GM04503 (cell line): Measurements from ENCODE around the gene PVRIG.
"Not testable (repeated sequence)": the region's sequence is repeated elsewhere in the genome, so short reads cannot be mapped to it uniquely, and the experiment has no call there.

Experiments
- DNase-seq: peaks from one replicate; pipeline ENCODE4 v3.0.0-alpha.2; 2012; ENCODE audit warnings: low read depth

PVRIG gene

DNA sequence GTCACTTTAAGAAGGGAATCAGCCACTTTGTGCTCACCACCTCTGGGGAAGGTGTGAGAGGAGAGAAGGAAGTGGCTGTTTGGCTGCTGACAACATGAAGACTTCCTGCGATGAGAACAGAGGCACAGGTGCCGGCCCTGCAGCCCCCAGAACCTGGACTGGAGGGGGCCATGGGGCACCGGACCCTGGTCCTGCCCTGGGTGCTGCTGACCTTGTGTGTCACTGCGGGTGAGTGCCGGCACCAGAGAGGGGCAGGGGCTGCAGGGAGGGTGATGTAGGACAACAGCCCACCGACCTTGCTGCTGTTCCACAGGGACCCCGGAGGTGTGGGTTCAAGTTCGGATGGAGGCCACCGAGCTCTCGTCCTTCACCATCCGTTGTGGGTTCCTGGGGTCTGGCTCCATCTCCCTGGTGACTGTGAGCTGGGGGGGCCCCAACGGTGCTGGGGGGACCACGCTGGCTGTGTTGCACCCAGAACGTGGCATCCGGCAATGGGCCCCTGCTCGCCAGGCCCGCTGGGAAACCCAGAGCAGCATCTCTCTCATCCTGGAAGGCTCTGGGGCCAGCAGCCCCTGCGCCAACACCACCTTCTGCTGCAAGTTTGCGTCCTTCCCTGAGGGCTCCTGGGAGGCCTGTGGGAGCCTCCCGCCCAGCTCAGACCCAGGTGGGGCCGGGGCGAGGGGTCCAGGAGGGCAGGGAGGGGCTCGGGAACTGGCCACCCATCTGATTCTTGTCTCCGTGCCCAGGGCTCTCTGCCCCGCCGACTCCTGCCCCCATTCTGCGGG lies at the start of gene PVRIG:
PVRIG (plus strand) TSS at position 149 of the 785 bp plus-strand sequence; CDS start at position 171, 22 bp downstream.
- not testable (repeated sequence) for DNase-seq

DNA sequence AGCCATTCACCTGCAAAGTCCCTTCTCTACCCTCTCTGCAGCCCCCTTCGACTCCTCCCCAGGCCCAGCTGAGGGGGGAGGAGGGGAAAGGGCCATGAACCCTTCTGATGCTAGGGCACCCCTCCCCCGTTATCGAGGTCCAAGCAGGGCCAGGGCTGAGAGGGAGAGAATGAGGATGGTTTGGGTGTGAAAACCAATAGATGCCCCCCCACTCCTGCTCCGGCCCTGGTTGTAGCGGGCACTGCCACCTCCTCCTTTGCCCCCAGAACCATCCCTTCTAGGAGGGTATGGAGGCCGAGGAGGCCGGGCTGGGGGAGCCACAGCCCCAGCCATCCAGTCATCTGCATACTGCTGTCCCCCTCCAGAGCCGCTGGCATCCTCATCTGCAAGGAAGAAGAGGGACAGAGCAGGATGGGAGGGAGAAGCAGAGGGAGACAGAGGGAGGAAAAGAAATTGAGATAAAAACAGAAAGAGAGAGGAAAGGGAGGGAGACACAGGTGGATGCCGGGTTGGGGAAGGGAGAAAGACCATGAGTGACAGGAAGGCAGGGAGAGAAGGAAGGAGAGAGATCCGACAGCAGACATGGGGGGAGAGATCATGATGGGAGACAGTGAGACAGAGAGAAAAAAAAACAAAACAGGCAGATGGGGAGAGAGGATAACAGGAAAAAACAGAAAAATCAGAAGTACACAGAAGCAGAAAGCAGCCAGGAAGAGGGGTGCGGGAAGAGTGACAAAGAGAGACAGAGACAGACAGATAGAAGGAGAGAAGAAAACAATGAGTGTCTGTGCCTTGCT lies 49.5 kb upstream of the PVRIG start:
- DNase-seq = no peak

DNA sequence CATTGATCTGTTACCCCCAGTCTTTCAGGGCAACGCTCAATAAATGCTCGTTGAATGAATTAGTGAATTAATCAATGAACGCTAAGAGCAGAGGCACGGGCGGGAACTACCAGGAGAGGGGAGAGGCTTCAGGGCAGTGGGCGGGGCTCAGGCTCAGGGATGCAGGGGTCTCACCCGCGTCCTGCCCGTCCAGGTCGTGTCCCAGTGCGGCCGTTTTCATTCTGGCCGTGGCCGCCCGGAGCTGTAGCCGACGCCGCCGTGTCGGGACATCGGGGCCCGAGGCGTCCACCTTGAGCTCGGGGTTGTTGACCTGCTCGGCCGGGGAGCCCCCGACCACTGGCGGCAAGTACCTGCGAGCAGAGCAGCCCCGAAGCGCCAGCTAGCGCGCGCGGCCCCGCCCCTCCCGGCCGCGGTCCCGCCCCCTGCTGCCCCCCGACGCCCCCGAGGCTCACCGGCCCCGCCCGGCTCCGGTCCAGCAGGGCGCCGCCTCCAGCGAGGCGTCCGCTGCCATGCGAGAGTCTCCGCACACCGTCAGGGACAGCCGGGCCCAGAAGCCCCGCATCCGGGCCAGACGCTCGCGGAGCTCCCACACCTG lies 48.6 kb upstream of the PVRIG start:
- no peak for DNase-seq

DNA sequence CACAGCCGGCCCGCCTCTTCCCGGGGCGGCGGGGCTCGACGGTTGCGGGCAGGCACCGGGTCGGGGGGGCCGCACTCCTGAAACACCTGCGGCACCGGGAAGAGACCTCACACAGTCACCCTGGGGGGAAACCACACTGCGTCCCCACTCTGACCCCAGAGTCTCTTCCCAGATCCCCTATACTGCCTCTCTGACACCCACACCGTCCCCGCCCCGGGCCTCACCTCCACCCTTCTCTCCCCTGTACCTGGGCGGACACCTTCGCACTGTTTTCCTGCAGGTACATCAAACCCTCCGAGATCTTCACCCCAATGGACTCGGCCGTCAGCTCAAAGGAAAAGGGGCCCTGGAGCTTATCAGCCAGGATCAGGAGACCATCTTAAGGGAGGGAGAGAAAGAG lies 47.9 kb upstream of the PVRIG start:
- no peak for DNase-seq

DNA sequence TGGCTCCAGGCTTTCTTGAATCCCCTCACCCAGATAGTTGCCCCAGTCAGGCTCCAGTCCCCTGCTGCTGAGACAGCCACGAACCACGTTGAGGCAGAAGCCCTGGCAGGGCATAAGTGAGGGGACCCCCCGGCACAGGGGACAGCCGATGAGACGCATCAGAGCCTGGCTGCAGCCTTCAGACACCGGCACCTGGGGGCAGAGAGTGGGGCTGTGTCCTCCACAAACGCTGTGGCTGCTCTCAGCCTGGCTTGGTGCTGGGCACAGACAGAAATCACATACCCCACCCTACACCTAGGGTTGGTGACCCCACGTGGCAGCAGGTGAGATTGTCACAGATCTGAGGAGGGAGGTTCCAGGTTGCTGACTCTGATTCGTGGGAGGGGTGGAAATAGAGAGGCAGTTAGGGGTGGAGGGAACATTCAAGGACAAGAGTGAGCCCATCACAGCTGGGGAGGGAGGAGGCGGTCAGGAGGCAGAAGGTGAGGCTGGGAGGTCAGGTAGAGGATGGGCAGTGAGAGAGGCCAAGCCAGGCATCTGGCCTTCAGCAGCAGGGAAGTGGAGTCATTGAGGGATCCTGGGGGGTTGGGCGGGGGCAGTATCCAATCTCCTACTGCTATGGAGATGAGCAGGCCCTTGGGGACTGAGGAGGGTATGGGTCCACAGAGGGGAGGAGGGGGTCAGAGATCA lies 45.8 kb upstream of the PVRIG start:
- DNase-seq = no peak

DNA sequence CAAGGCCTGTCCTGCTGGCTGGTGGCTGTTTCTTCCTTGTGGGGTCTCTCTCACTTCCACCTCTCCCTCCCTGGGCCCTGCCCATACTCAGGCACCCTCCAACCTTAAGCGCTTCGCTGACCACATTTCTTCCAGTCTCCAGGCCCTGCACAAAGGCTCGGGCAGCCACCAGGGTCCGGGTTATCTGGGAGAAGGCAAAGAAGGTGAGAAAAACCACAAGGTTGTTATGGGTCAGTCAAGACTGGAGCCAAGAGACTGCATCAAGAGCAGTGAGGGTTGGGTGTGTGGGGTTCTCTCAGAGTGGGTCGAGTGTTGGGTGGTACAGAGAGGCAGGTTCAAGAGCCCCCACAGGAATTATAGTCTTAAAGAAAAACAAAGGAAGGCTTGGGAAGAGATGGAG lies 45.2 kb upstream of the PVRIG start:
- DNase-seq = no peak

DNA sequence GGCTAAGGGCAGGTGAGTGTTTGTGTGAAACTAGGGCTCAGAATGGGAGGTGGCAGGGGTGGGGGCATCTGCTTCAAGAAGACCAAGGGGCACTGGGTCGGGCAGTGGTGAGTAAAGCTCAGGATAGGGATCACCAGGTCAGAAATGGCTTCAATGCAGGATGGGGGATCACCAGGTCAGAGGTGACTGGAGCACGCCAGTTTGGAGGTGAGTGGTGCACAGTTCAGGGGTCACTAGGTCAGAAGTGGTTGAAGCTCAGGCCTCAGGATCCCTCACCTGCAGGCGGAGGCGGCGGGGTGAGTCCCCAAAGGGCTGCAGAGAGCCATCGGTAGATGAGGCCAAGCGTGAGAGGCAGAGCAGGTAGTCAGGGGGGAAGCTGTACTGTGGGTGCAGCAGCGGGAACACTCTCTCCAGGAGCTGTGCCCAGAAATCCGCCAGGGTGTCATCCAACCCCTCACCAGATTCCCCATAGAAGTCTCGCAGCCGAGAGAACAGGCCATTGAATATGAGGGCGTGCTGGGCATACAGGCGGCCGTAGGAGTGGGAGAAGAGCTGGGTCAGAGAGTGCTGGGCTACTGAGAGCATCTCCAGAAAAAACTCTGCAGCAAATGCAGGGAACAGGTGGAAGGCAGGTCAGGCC lies 44.3 kb upstream of the PVRIG start:
- DNase-seq = no peak

DNA sequence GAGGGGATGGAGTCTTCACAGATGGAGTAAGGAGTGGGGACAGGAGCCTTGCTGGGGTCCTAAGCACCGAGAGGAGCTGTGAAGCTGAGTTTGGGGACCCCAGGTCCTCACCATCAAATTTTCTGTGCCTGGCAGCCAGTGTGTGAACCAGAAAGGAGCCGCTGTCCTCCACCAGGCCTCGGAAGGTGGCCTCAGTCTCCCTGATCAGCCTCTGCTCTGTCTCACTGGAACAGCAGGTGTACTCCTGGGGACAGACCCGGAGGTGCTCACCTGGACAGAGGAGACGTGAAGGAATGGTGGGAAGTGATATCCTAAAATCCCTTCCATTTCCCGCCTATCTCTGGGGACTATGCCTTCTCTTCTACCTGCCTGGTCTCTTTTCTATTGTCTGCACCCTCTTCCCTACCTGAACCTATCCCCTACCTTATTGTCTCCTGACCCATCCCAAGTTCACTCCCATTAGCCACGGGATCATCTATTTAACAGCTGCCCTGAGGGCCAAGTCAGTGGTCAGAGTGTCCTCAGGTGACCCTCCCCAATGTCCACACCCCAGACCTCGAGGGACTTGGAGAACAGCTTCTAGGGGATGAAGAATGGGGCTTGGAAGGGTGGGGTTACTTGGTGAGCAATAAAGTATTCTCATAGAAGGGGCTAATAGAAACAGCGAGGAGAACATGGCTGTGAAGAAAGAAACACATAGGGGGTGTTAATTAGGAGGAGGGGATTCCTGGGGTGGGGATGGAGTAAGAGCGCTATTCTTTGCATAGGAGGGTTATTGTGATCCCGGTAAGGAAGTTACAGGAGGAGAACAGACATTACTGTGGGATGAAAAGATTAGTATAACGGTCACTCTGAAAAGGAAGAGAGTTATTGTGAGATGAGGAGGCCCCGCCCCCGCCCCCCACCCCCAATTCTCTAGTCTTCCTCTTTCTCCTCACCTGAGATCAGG lies 43.4 kb upstream of the PVRIG start:
- DNase-seq = no peak

DNA sequence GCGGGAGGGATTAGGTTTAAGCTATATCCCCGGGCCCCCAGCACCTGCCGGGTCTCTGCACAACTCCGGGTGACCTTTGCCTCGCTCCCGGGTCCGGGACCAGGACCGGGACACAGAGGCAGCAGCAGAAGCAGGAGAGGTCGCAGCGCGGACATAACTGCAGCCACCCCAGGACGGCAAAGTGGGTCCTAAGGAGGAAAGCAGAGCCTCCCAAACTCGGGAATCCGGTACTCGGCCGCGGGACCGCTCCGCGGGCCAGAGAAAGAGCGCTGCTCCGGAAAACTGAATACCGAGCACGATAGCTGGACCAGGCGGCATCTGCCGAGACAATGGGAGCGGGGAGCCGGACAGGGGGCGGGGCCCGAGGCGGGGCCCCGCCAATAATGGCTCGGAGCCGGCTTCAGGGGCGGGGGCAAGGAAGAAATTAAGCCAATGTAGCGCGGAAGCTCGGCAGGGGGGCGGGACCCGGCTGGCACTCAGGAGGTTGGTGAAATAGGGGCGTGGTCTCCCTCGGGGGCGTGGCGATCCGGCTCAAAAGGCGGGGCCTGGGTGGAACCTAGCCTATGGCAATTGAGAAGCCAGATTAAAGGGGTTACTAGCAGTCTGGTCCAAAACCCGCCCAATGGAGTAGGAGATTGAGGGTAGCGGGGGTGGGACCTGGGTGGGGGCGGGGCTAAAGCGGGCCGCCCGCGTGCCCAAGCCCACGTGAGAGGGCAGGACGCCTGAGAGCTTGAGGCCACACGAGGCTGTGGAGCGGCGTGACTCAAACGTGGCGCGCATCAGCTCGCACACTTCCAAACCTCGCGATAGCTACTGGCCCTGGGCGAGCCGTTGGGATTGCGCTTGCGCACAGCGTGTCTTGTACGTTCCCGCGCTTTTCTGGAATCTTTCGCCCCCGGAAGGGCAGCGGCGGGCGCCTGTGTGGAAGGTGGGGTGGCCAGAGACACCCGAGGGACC lies 42.4 kb upstream of the PVRIG start, which contains the start of the genes GPC2 and STAG3:
GPC2 (minus strand) TSS at position 337 of the 957 bp plus-strand sequence; CDS start at position 155, 182 bp downstream.
STAG3 (plus strand) TSS at position 874 of the 957 bp plus-strand sequence. CDS start 2,639 bp downstream, outside the sequence.
- DNase-seq = peak; percentile 69

DNA sequence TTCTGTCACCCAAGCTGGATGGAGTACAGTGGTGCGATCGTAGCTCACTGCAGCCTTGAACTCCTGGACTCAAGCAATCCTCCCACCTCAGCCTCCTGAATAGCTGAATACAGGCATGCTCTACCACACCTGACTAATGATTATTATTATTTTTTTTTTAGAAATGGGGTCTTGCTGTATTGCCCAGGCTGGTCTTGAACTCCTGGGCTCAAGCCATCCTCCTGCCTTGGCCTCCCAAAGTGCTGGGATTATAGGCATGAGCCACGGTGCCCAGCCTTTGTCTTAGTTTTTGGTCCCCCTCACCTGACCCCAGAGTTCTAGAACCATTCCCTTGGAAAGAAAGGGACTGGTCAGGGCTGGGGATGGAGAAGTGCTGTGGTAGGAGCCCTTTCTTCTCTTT lies 39.7 kb upstream of the PVRIG start:
- DNase-seq = not testable (repeated sequence)

DNA sequence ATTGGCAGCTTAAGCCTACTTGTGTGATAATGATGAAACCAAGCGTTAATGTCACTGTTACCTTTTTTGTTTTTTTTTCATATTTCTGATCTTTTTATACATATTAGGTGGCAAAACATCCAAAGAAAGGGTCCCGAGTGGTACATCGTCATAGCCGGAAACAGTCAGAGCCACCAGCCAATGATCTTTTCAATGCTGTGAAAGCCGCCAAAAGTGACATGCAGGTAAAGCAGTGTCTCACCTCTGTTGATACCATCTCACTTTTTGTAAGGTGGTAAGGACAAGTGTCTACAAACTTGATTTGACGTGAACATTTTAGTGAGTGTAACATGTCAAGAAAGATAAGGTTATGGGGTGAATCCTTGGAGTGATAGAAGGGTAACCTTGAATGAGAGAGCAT lies 37.1 kb upstream of the PVRIG start:
- DNase-seq = not testable (repeated sequence)

DNA sequence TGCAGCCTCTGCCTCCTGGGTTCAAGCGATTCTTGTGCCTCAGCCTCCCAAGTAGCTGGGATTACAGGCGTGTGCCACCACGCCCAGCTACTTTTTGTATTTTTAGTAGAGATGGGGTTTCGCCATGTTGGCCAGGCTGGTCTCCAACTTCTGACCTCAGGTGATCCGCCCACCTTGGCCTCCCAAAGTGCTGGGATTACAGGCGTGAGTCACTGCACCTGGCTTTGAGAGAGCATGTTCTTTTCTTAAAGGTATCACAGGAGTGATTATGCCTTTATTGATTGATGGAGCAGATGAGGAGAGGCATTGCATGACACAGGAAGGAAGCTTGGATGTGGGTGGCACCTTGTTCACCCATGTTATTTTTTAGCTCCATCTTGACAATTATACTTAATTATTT lies 36.7 kb upstream of the PVRIG start:
- DNase-seq = not testable (repeated sequence)

DNA sequence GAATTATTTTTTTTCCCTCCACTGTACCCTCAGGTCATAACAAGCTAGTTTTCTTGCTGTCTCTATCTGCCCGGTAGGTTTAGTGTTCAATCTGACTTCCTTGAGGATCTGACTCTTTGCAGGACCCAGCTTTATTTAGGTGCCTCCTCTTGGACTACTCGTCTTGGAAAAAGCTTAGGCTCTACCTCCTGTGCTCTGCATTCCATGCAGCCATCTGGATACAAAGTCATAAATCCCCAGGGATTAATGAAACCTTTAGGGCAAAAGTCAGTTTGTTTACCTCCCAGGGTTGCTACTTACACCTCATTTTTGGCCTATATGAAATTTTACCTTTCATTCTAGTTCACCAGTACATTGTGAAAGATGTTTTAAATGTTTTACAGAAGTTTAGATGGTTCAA lies 34.0 kb upstream of the PVRIG start:
- no peak for DNase-seq

DNA sequence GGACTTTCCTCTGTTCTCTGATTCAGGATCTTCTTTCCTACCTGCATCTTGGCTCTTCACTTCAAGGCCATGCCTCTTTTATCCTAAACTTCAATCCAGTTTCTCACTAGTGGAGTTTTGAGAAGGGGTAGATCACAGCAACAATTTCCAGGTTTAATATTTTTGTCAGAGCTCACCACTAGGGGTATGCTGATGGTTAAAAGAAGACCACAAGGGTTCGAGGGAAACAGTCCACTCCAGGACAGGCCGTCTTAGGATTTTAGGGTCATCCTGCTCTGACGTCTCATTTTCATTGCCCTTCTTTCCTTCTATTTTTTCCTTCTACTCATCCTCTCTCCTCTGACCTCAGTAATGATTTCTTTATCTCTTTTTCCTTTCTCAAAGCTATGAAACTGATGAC lies 30.7 kb upstream of the PVRIG start:
- no peak for DNase-seq

DNA sequence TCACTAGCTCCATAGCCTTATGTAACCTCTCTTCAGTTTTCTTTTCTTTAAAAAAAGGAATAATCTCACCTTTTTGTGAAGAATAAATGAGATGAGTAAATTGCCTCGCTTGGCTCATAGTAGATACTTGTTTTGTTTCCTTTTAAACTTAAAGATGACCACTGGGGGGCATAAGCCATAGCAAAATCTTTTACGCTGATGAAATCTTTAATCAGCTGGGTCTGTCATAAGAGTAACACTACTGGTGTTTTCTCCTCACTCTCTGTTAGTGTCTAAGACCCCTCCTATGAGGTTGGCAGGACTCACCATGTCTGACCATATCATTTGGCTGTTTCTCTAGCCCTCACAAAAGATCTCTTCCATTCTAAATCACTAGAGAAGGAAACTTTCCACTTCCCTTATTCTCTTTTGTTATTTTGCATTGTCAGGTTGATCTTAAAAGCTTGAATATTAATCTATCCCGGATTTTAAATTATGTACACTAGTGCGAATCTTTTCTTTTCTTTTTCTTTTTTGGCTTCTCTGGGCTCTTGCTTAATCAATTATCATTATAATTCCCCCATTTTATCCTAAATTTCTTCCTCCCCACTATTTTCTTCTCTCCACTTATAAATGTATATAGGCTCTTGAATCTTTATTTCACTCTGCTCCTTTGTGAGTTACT lies 29.6 kb upstream of the PVRIG start:
- no peak for DNase-seq

DNA sequence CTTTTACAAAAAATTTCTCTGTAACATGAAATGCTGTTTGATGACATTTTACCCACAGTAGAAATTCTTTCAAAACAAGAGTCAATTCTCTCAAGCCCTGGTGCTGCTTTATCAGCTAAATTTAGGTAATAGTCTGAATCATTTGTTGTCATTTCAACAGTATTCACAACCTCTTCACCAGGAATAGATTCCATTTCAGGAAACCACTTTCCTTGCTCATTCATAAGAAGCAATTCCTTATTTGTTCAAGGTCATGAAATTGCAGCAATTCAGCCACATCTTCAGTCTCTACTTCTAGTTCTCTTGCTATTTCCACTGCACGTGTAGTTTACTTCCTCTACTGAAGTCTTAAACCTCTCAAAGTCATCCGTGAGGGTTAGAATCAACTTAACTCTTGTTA lies 28.0 kb upstream of the PVRIG start:
- peak; percentile 41 for DNase-seq

DNA sequence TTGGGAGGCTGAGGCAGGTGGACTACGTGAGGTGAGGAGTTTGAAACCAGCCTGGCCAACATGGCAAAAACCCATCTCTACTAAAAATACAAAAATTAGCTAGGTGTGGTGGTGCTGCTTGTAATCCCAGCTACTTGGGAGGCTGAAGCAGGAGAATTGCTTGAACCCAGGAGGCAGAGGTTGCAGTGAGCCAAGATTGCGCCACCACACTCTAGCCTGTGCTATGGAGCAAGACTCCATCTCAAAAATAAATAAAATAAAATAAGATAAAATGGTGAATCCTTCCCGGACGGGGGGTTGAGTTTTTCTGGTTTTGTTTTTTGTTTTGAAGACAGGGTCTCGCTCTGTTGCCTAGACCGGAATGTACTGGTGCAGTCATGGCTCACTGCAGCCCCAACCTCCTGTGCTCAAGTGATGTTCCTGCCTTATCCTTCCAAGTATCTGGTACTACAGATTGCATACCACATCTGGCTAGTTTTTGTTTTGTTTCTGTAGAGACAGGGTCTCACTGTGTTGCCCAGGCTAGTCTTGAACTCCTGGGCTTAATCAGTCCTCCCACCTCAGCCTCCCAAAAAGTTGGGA lies 27.4 kb upstream of the PVRIG start:
- DNase-seq = not testable (repeated sequence)

DNA sequence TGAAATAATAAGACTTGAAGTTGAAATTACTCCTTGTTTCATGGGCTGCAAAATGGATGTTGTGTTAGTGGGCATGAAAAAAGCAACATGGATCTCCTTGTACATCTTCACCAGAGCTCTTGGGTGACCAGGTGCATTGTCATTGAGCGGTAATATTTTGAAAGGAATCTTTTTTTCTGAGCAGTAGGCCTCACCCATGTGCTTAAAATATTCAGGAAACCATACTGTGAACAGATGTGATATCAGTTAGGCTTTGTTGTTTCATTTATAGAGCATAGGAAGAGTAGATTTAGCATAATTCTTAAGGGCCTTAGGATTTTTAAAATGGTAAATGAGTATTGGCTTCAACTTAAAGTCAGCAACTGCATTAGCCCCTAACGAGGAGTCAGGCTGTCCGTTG lies 26.8 kb upstream of the PVRIG start:
- DNase-seq = no peak
